Psoas muscle (tissue), 8 donors: ENCODE data around the gene LRWD1. TPM values are rescaled to one million over a fixed set of nuclear protein-coding genes. Genes with fewer than 3 reads are reported as not detected.
"Not testable (repeated sequence)": the region's sequence is repeated elsewhere in the genome, so short reads cannot be mapped to it uniquely, and the experiment has no call there.

Experiments
- ATAC-seq, 4 donors: fragments of 200-7000 bp; cut with Tn5 transposase; one replicate each; pipeline ENCODE4 v1.9.1; 2020; ENCODE audit warnings: moderate library complexity in 3 of 4, mild to moderate bottlenecking in 2 of 4
- DNase-seq, 2 donors: peaks; one replicate each; pipeline ENCODE4 v3.0.0-alpha.2; 2020
- H3K27ac ChIP-seq: fragments of 200-600 bp; one replicate; pipeline ENCODE4 v1.8.0; 2022
- H3K27me3 ChIP-seq, 3 donors: fragments of 200-600 bp in 1 of 3; one replicate each; pipeline versions ENCODE4 v1.6.1 to v1.8.0; 2013 to 2022; ENCODE audit warnings: low read length in 2 of 3, mild to moderate bottlenecking in 2 of 3, moderate library complexity in 1 of 3; ENCODE audit not compliant: insufficient read depth in 3 of 3
- H3K36me3 ChIP-seq, 2 donors: fragments of 200-600 bp in 1 of 2; one replicate each; pipeline versions ENCODE4 v1.6.1 to v1.8.0; 2013 to 2022; ENCODE audit warnings: low read depth in 1 of 2, mild to moderate bottlenecking in 1 of 2, moderate library complexity in 1 of 2; ENCODE audit not compliant: insufficient read depth in 1 of 2
- H3K4me1 ChIP-seq: fragments of 200-600 bp; one replicate; pipeline ENCODE4 v1.8.0; 2022
- H3K4me3 ChIP-seq: fragments of 200-600 bp; one replicate; pipeline ENCODE4 v1.8.0; 2022; ENCODE audit warnings: mild to moderate bottlenecking
- H3K9me3 ChIP-seq: fragments of 200-600 bp; one replicate; pipeline ENCODE4 v1.8.0; 2022
- CTCF ChIP-seq: fragments of 200-600 bp; IDR thresholded peaks from one replicate; pipeline ENCODE4 v1.8.0; 2022; ENCODE audit warnings: antibody characterized with exemption
- WGBS, 3 donors: extraction: QIAGEN DNeasy Blood & Tissue Kit; methylation state at CpG; one replicate each; pipeline versions ENCODE4 v1.1.6 to v1.1.7; 2013; 5-methylcytosine and 5-hydroxymethylcytosine counted together
- intact Hi-C, 2 donors: fragments of 100-400 bp; cut with DNase I; formaldehyde crosslinking; loops; one replicate each; pipeline versions ENCODE4 v1.11.0 to v1.14.2; 2022
- polyA plus RNA-seq, 3 donors: library from polyadenylated mRNA; stranded (reverse); fragments of 200-250 nt; gene quantifications; one replicate each; pipeline ENCODE4 v1.2.3, GENCODE V29; 2013
- total RNA-seq, 4 donors: library from RNA; stranded (reverse); fragmentation: NEBNext Ultra II Directional in 2 of 4; extraction: Animal tissue kit (Norgen Biotek cat#: 25700) in 2 of 4; gene quantifications; one replicate each; pipeline versions ENCODE4 v1.2.1 to v1.2.4, GENCODE V29; 2021 to 2023
- donor health status: healthy with polysubstance abuse.
- donor health status: DM: no; HTN: no; CAD: no; lungs with moderate emphysema.
- donor health status: Bipolar disorder and iron deficiency.
- donor health status: healthy.
- donor health status: DM: yes; HTN: yes; CAD: no.
- donor health status: DM: no; HTN: no; CAD: no.
- donor health status: DM: no; HTN: no; CAD: no.
- donor health status: DM: yes; HTN: yes; CAD: no.

Gene LRWD1
- total and polyA plus RNA-seq, 7 donors = 10.4 to 40.9 (median 15.6) TPM

- Histone ChIP-seq H3K27me3 (no peaks in the 10 kb centered on the region), H3K27ac (no peak overlapping the region), H3K4me3 (no peak overlapping the region), H3K9me3 (no peaks in the 10 kb centered on the region), H3K4me1 (peaks cover 5% of the 10 kb centered on the region), H3K36me3 (peaks cover 3 to 14% of the 10 kb centered on the region in 2 donors)
- 43 to 48% (median 47%) methylated on average over 22 to 23 of the region's 23 CpGs for WGBS, 3 donors
- ATAC-seq (peak in 1 of 4 donors; percentile 19), DNase-seq (no peak)
- intact Hi-C loops = loop anchor here in 1 of 2 donors (5.0 kb wide), 1 partner anchor 39 kb away; no protein-coding TSS in a partner anchor
- no peak for TF ChIP-seq CTCF
Measured at GRCh38 chr7:102451371-102452054, 13.3 kb upstream of the LRWD1 start.

GRCh38 chr7:102452451-102452850 lies 12.3 kb upstream of the LRWD1 start:
- H3K27me3 ChIP-seq = no peaks in the 10 kb centered on the region
- no peak overlapping the region for H3K27ac ChIP-seq
- 89 to 97% (median 92%) methylated on average over 6 of the region's 6 CpGs for WGBS, 3 donors
- DNase-seq (no peak), ATAC-seq (no peak)
- no peak overlapping the region for H3K4me3 ChIP-seq
- H3K4me1 ChIP-seq = peaks cover 5% of the 10 kb centered on the region
- intact Hi-C loops = loop anchor here in 1 of 2 donors (5.0 kb wide), 1 partner anchor 40 kb away; no protein-coding TSS in a partner anchor
- no peak for TF ChIP-seq CTCF
- no peaks in the 10 kb centered on the region for H3K9me3 ChIP-seq
- H3K36me3 ChIP-seq = peaks cover 3 to 15% of the 10 kb centered on the region in 2 donors

- no peak for TF ChIP-seq CTCF
- H3K36me3 ChIP-seq = peaks cover 3 to 23% of the 10 kb centered on the region in 2 donors
- WGBS, 3 donors = 23 to 37% (median 24%) methylated on average over 7 of the region's 7 CpGs
- H3K4me1 ChIP-seq = peaks cover 5% of the 10 kb centered on the region
- ATAC-seq = peak; percentile 57 to 76 (median 63)
- no peaks in the 10 kb centered on the region for H3K9me3 ChIP-seq
- peak in 1 of 2 donors; percentile 59 for DNase-seq
- intact Hi-C loops = loop anchor here in 1 of 2 donors (5.0 kb wide), 1 partner anchor 41 kb away; no protein-coding TSS in a partner anchor
- no peak overlapping the region for H3K4me3 ChIP-seq
- no peaks in the 10 kb centered on the region for H3K27me3 ChIP-seq
- no peak overlapping the region for H3K27ac ChIP-seq
Measured at GRCh38 chr7:102453319-102453718, 11.5 kb upstream of the LRWD1 start.

- Histone ChIP-seq H3K27ac (no peak overlapping the region), H3K9me3 (no peaks in the 10 kb centered on the region), H3K4me1 (peaks cover 5% of the 10 kb centered on the region), H3K36me3 (peaks cover 3 to 35% of the 10 kb centered on the region in 2 donors), H3K27me3 (no peaks in the 10 kb centered on the region), H3K4me3 (no peak overlapping the region)
- TF ChIP-seq CTCF = no peak
- intact Hi-C loops = loop anchor here in 1 of 2 donors (5.0 kb wide), 1 partner anchor 42 kb away; no protein-coding TSS in a partner anchor
- ATAC-seq = no peak
- WGBS, 3 donors = 63% methylated on average over 12 of the region's 12 CpGs
- DNase-seq = no peak
Measured at GRCh38 chr7:102454468-102454867, 10.3 kb upstream of the LRWD1 start.

- H3K4me1 ChIP-seq, ATAC-seq, H3K9me3 ChIP-seq, H3K27ac ChIP-seq, H3K27me3 ChIP-seq, H3K4me3 ChIP-seq, DNase-seq: not testable (repeated sequence)
- intact Hi-C loops = loop anchor here in 1 of 2 donors (5.0 kb wide), 1 partner anchor 43 kb away; no protein-coding TSS in a partner anchor
- WGBS, 3 donors = 88 to 92% (median 91%) methylated on average over 10 of the region's 10 CpGs
- H3K36me3 ChIP-seq = peaks cover 3 to 37% of the 10 kb centered on the region in 2 donors
Measured at GRCh38 chr7:102454932-102455331, 9.9 kb upstream of the LRWD1 start.
